SK-N-SH treated with all-trans-retinoic acid at 6 μM for 48 hours (cell line): ENCODE data around the gene TMEM156.

Source experiments
- BACH2 ChIP-seq: fragments of 250-450 bp; sonication (Bioruptor Pico); IDR thresholded peaks from 2 replicates; pipeline ENCODE4 v1.9.0; 2021; ENCODE audit warnings: mild to moderate bottlenecking, borderline replicate concordance
- CREB5 ChIP-seq: fragments of 250-450 bp; sonication (Bioruptor Pico); IDR thresholded peaks from 2 replicates; pipeline ENCODE4 v1.5.1; 2020; ENCODE audit warnings: low read depth, mild to moderate bottlenecking, moderate library complexity
- CSDC2 ChIP-seq: fragments of 250-450 bp; sonication (Bioruptor Pico); IDR thresholded peaks from 2 replicates; pipeline ENCODE4 v1.5.0; 2020; ENCODE audit warnings: mild to moderate bottlenecking, moderate library complexity
- ESRRG ChIP-seq: fragments of 250-450 bp; sonication (Bioruptor Pico); IDR thresholded peaks from 2 replicates; pipeline ENCODE4 v1.6.1; 2021; ENCODE audit warnings: mild to moderate bottlenecking
- GLIS3 ChIP-seq: fragments of 250-450 bp; sonication (Bioruptor Pico); IDR thresholded peaks from 2 replicates; pipeline ENCODE4 v1.5.0; 2020; ENCODE audit warnings: mild to moderate bottlenecking, moderate library complexity
- ISL1 ChIP-seq: fragments of 250-450 bp; sonication (Bioruptor Pico); IDR thresholded peaks from 2 replicates; pipeline ENCODE4 v2.1.2; 2022; ENCODE audit warnings: mild to moderate bottlenecking, moderate library complexity
- PATZ1 ChIP-seq: fragments of 250-450 bp; sonication (Bioruptor Pico); IDR thresholded peaks from 2 replicates; pipeline ENCODE4 v1.8.0; 2020; ENCODE audit warnings: mild to moderate bottlenecking, moderate library complexity, borderline replicate concordance
- POU6F1 ChIP-seq: fragments of 250-450 bp; sonication (Bioruptor Pico); IDR thresholded peaks from 2 replicates; pipeline ENCODE4 v1.8.0; 2021; ENCODE audit warnings: low read depth, mild to moderate bottlenecking, moderate library complexity, borderline replicate concordance
- RARB ChIP-seq: fragments of 250-450 bp; sonication (Bioruptor Pico); IDR thresholded peaks from 2 replicates; pipeline ENCODE4 v1.8.0; 2021; ENCODE audit warnings: mild to moderate bottlenecking, moderate library complexity
- TOX ChIP-seq: fragments of 250-450 bp; sonication (Bioruptor Pico); IDR thresholded peaks from 2 replicates; pipeline ENCODE4 v1.8.0; 2021; ENCODE audit warnings: mild to moderate bottlenecking, moderate library complexity, borderline replicate concordance
- TSHZ2 ChIP-seq: fragments of 250-450 bp; sonication (Bioruptor Pico); IDR thresholded peaks from 2 replicates; pipeline ENCODE4 v1.5.0; 2020; ENCODE audit warnings: mild to moderate bottlenecking, moderate library complexity
- ZC3H10 ChIP-seq: fragments of 250-450 bp; sonication (Bioruptor Pico); IDR thresholded peaks from 2 replicates; pipeline ENCODE4 v1.5.1; 2021; ENCODE audit warnings: mild to moderate bottlenecking, moderate library complexity
- ZFP30 ChIP-seq: fragments of 450-650 bp; formaldehyde crosslinking; IDR thresholded peaks from 2 replicates; pipeline ENCODE4 v1.5.0; 2022; ENCODE audit warnings: mild to moderate bottlenecking, moderate library complexity
- ZNF8 ChIP-seq: fragments of 450-650 bp; formaldehyde crosslinking; IDR thresholded peaks from 2 replicates; pipeline ENCODE4 v1.5.0; 2020; ENCODE audit warnings: mild to moderate bottlenecking, moderate library complexity

GRCh38 chr4:38943343-38943742 lies 88.9 kb downstream of the TMEM156 start:
- TF ChIP-seq ZNF8 (CRISPR knock-in tag) = no peak
- no peak for TF ChIP-seq CREB5 (CRISPR knock-in tag)
- no peak for TF ChIP-seq TSHZ2 (CRISPR knock-in tag)
- TF ChIP-seq POU6F1 (CRISPR knock-in tag) = no peak
- no peak for TF ChIP-seq ESRRG (CRISPR knock-in tag)
- no peak for TF ChIP-seq TOX (CRISPR knock-in tag)
- no peak for TF ChIP-seq RARB (CRISPR knock-in tag)
- TF ChIP-seq PATZ1 (CRISPR knock-in tag) = no peak
- no peak for TF ChIP-seq ZFP30 (CRISPR knock-in tag)
- no peak for TF ChIP-seq BACH2 (CRISPR knock-in tag)
- TF ChIP-seq CSDC2 (CRISPR knock-in tag) = no peak
- no peak for TF ChIP-seq ISL1
- no peak for TF ChIP-seq GLIS3
- TF ChIP-seq ZC3H10 (CRISPR knock-in tag) = no peak
